Stimulated activated CD4-positive, alpha-beta T cell treated with anti-CD3 and anti-CD28 coated beads, Interleukin-1b, Interleukin-23, amount 100 ng/mL, for 48 hours (primary cell): ENCODE measurements around the gene IMPDH2.
"Not testable (repeated sequence)": the region's sequence is repeated elsewhere in the genome, so short reads cannot be mapped to it uniquely, and the experiment has no call there.

Experiments used
- DNase-seq: peaks from one replicate; pipeline ENCODE4 v3.0.0-alpha.2; 2020

The IMPDH2 gene

GRCh38 chr3:49021213-49021812 lies 7.9 kb downstream of the IMPDH2 start:
- peak; percentile 97 for DNase-seq

- peak; percentile 34 for DNase-seq
Measured at GRCh38 chr3:49020330-49021212, 8.6 kb downstream of the IMPDH2 start.

GRCh38 chr3:49019941-49020329 lies 9.3 kb downstream of the IMPDH2 start:
- no peak for DNase-seq

GRCh38 chr3:49018707-49019006 lies 10.5 kb downstream of the IMPDH2 start:
- no peak for DNase-seq

GRCh38 chr3:49017971-49018706 lies 11.1 kb downstream of the IMPDH2 start, which contains the start of gene DALRD3:
Gene DALRD3, minus strand, starts transcription at chr3:49018580. Its CDS starts 16 bp downstream, at chr3:49018564.
- peak; percentile 53 for DNase-seq

- no peak for DNase-seq
Measured at GRCh38 chr3:49017229-49017970, 11.8 kb downstream of the IMPDH2 start.

GRCh38 chr3:49016414-49017228 lies 12.6 kb downstream of the IMPDH2 start:
- no peak for DNase-seq

GRCh38 chr3:49015765-49016164 lies 13.4 kb downstream of the IMPDH2 start:
- no peak for DNase-seq

- no peak for DNase-seq
Measured at GRCh38 chr3:49015072-49015471, 14.1 kb downstream of the IMPDH2 start.

GRCh38 chr3:49013738-49014660 lies 15.2 kb downstream of the IMPDH2 start:
- peak; percentile 56 for DNase-seq

- no peak for DNase-seq
Measured at GRCh38 chr3:49013113-49013737, 16.0 kb downstream of the IMPDH2 start.

- DNase-seq = no peak
Measured at GRCh38 chr3:49012441-49013017, 16.7 kb downstream of the IMPDH2 start.

GRCh38 chr3:49009396-49009795 lies 19.8 kb downstream of the IMPDH2 start:
- DNase-seq = no peak

GRCh38 chr3:49008627-49009026 lies 20.6 kb downstream of the IMPDH2 start:
- not testable (repeated sequence) for DNase-seq

- DNase-seq = peak; percentile 88
Measured at GRCh38 chr3:49007771-49008528, 21.2 kb downstream of the IMPDH2 start.

- peak; percentile 99 for DNase-seq
Measured at GRCh38 chr3:49007068-49007770, 22.0 kb downstream of the IMPDH2 start, which contains the start of gene WDR6. Gene WDR6, plus strand, starts transcription at chr3:49007391. Its CDS starts 41 bp downstream, at chr3:49007432.

GRCh38 chr3:49006408-49007067 lies 22.7 kb downstream of the IMPDH2 start:
- DNase-seq = no peak

GRCh38 chr3:49005998-49006397 lies 23.2 kb downstream of the IMPDH2 start:
- DNase-seq = no peak
